IPS DF 6.9 (cell line): ENCODE data around the gene USP2.

Source experiments
- DNase-seq: peaks from one replicate; pipeline ENCODE4 v3.0.0-alpha.2; 2013; ENCODE audit warnings: low read depth, low spot score
- H3K27ac ChIP-seq: one replicate; pipeline ENCODE4 v1.5.1; 2013; ENCODE audit warnings: low read length, control low read depth
- H3K27me3 ChIP-seq: 2 replicates; pipeline ENCODE4 v1.6.1; 2013; ENCODE audit warnings: mild to moderate bottlenecking, low read length; ENCODE audit not compliant: control insufficient read depth, insufficient read depth
- H3K36me3 ChIP-seq: 2 replicates; pipeline ENCODE4 v1.6.1; 2013; ENCODE audit warnings: low read length; ENCODE audit not compliant: control insufficient read depth, insufficient read depth
- H3K4me1 ChIP-seq: 2 replicates; pipeline ENCODE4 v1.6.1; 2013; ENCODE audit warnings: low read length; ENCODE audit not compliant: control insufficient read depth, insufficient read depth
- H3K4me3 ChIP-seq: 2 replicates; pipeline ENCODE4 v1.5.1; 2013; ENCODE audit warnings: mild to moderate bottlenecking, low read length
- H3K9me3 ChIP-seq: 2 replicates; pipeline ENCODE4 v1.6.1; 2013; ENCODE audit warnings: low read length, inconsistent platforms; ENCODE audit not compliant: control insufficient read depth, insufficient read depth
- WGBS: extraction: QIAGEN DNeasy Blood & Tissue Kit; methylation state at CpG from one replicate; pipeline ENCODE4 v1.1.7; 2013; ENCODE audit warnings: mixed read lengths, missing lambda C conversion rate; ENCODE audit not compliant: insufficient read length, insufficient coverage; 5-methylcytosine and 5-hydroxymethylcytosine counted together

USP2 gene

DNA sequence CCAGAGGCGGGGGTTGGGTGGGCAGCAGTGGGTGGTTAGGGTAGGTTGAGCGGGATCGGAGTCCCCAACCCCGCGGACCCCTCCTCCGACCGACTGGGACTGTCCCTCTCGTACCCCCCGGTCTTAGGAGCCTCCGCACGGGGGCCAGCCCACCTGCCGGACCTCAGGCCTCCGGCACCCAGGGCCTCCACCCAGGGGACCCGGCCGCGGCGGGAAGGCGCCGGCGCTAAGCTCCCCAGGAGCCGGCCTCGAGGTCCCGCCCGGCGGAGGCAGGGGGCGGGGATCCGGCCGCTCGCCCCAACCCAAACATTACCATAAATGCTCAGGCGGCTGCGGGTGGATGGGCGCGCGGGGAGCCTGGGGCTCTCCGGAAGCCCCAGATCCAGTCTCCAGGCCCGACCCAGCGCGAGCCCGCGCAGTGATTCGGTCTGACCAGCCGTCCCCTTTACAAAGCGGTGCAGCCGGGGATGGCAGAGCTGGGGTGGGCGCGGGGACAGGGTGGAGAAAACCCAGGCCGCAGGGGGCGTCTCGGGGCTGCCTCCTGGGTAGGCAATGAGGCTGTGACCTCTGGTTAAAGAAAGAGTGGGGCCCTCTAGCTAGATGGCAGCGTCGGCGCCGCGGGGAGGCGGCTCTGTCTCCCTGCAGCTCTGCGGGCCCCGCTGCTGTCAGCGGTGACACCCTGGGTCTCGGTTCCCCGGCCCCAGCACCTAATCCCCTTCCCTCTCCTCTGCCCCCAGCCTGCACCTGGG is 60.5 kb downstream of the USP2 start:
- peaks cover 2% of the 10 kb centered on the region for H3K27me3 ChIP-seq
- no peaks in the 10 kb centered on the region for H3K36me3 ChIP-seq
- no peak overlapping the region for H3K27ac ChIP-seq
- H3K4me1 ChIP-seq = peaks cover 17% of the 10 kb centered on the region
- H3K4me3 ChIP-seq = peak overlapping the region; percentile 41; the same call in 1 of the 2 replicates
- DNase-seq = no peak
- WGBS = no CpG with 5 or more reads among the region's 60 CpGs
- H3K9me3 ChIP-seq = no peaks in the 10 kb centered on the region

DNA sequence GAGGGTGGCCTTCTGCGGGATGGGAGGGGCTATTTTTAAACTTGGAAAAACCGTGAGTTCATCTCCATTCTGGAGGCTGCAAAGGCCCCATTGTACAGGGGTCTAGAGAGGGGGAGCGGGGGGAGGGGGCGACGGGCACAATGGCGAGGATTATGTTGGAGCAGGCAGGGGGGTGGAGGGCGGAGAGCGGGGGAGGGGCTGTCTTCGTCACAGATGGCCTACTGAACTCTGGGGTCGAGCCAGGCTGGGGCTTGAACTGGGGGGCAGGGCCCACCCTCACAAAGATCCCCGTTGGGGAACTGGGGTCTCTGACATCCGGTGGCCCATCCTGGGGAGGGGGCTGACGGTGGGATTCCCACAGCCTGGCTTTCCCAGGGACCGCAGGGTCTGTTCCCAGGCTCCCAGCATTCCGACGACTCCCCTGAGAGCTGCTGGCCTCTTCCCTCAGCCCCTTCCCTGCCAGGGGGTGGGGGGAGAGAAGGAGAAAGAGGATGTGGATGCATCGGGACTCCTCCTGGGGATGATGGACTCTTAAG is 61.2 kb downstream of the USP2 start:
- peak overlapping the region; percentile 41; the same call in 1 of the 2 replicates for H3K4me3 ChIP-seq
- H3K4me1 ChIP-seq = peaks cover 21% of the 10 kb centered on the region
- no CpG with 5 or more reads among the region's 17 CpGs for WGBS
- H3K36me3 ChIP-seq = no peaks in the 10 kb centered on the region
- H3K27me3 ChIP-seq = peaks cover 7% of the 10 kb centered on the region
- no peak for DNase-seq
- H3K9me3 ChIP-seq = no peaks in the 10 kb centered on the region
- H3K27ac ChIP-seq = no peak overlapping the region

- Histone ChIP-seq H3K4me3 (no peak overlapping the region), H3K9me3 (no peaks in the 10 kb centered on the region), H3K4me1 (peaks cover 23% of the 10 kb centered on the region), H3K36me3 (no peaks in the 10 kb centered on the region), H3K27me3 (peaks cover 7% of the 10 kb centered on the region), H3K27ac (no peak overlapping the region)
- DNase-seq = no peak
- no CpG with 5 or more reads among the region's 11 CpGs for WGBS
Observed at GRCh38 chr11:119319700-119320239, 61.7 kb downstream of the USP2 start.

GRCh38 chr11:119319136-119319699 is 62.3 kb downstream of the USP2 start:
- Histone ChIP-seq H3K4me1 (peaks cover 24% of the 10 kb centered on the region), H3K36me3 (no peaks in the 10 kb centered on the region), H3K9me3 (no peaks in the 10 kb centered on the region), H3K27me3 (peaks cover 7% of the 10 kb centered on the region), H3K4me3 (no peak overlapping the region), H3K27ac (no peak overlapping the region)
- no CpG with 5 or more reads among the region's 8 CpGs for whole genome bisulfite sequencing
- DNase-seq = no peak

- no CpG with 5 or more reads among the region's 22 CpGs for WGBS
- DNase-seq = no peak
- Histone ChIP-seq H3K9me3 (no peaks in the 10 kb centered on the region), H3K4me1 (peaks cover 24% of the 10 kb centered on the region), H3K27ac (no peak overlapping the region), H3K36me3 (no peaks in the 10 kb centered on the region), H3K27me3 (peaks cover 7% of the 10 kb centered on the region), H3K4me3 (no peak overlapping the region)
Observed at GRCh38 chr11:119318240-119319135, 63.0 kb downstream of the USP2 start.

- no CpG with 5 or more reads among the region's 14 CpGs for WGBS
- Histone ChIP-seq H3K27me3 (peaks cover 7% of the 10 kb centered on the region), H3K4me1 (peaks cover 24% of the 10 kb centered on the region), H3K36me3 (no peaks in the 10 kb centered on the region), H3K4me3 (no peak overlapping the region; the same call in 1 of the 2 replicates), H3K9me3 (no peaks in the 10 kb centered on the region), H3K27ac (no peak overlapping the region)
- no peak for DNase-seq
Observed at GRCh38 chr11:119317592-119318239, 63.8 kb downstream of the USP2 start.

- no CpG with 5 or more reads among the region's 74 CpGs for WGBS
- Histone ChIP-seq H3K4me1 (peaks cover 24% of the 10 kb centered on the region), H3K36me3 (peaks cover 5% of the 10 kb centered on the region; the same call in 1 of the 2 replicates), H3K27me3 (peaks cover 7% of the 10 kb centered on the region), H3K4me3 (peak within 1 kb of the TSS; percentile 53; the same call in 1 of the 2 replicates), H3K9me3 (no peaks in the 10 kb centered on the region), H3K27ac (no peak within 1 kb of the TSS)
- no peak for DNase-seq
Observed at GRCh38 chr11:119316729-119317591, 64.5 kb downstream of the USP2 start, which contains the start of gene MCAM. MCAM (minus strand) TSS chr11:119317130; CDS start chr11:119317101, 29 bp downstream.

DNA sequence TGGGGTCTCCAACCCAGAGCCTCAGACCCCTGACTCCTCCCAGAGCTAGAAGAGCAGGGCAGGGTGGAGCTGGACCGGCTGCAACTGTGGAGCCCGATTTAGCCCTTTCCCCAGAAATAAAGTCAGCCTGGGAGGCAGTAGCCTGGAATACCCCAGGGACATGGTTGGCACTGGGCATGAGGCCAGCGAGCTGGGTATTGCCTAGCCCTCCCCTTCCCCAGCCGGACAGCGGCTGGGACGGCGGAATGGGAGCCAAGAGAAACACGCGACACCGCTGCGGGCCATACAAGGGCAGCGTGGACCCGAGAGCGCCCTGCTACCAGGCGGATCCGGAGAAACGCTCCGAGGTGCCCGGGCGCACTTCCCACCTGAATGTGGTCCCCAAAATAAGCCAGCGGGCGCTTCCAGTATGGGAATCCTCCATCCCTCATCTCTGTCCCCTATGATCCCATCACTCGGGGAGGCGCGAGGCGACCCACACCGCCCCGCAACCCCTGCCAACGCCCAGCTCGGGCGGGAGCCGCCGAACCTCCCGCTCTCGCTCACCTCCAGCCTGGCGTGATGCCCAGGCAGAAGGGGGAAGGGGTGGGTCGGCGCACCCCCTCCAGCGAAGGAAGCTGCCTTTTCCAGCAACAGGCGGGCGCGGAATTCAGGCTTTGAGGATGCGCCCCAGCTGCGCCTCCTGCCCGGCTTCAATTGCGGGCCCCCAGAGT is 65.3 kb downstream of the USP2 start:
- peaks cover 7% of the 10 kb centered on the region; the same call in 1 of the 2 replicates for H3K36me3 ChIP-seq
- H3K4me1 ChIP-seq = peaks cover 24% of the 10 kb centered on the region
- H3K27me3 ChIP-seq = peaks cover 7% of the 10 kb centered on the region
- no peak overlapping the region for H3K27ac ChIP-seq
- WGBS = no CpG with 5 or more reads among the region's 46 CpGs
- H3K9me3 ChIP-seq = no peaks in the 10 kb centered on the region
- DNase-seq = no peak
- peak overlapping the region; percentile 53; the same call in 1 of the 2 replicates for H3K4me3 ChIP-seq
